ENCODE data around the gene MCM8. TPM values are rescaled to one million over a fixed set of nuclear protein-coding genes. Genes with fewer than 3 reads are reported as not detected.

Gene MCM8
- total and polyA plus RNA-seq, 9 of the 15 experiments (the other 6 are each of a cell fraction or from before 2014, with no cell fraction given) = 4.5 to 43.8 (median 25.4) TPM

DNA sequence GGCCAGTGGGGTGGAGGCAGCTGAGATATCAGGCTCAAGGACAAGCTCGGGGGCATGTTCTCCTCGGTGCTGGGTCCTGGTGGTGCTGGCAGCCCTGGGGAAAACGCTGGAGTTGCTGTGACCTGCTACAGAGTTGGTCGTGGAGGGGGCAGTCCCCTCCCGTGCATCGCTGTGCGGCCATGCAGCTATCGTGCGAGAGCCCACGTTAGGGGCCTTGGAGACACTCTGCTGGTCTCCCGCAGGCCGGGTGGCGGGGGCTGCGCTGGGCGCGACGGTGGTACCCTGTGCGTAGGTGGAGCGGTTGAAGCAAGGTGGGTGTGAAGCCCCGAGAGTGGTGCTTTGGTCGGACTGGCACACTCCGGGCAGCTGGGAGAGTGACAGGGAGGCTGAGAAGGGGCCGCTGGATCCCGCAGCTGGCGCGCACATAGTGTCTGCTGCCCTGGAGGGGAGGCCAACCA lies 91.4 kb downstream of the MCM8 start:
- Histone ChIP-seq H3K4me1 (replicated peaks in 1 of 2; ENCODE audit: control insufficient read depth in 2 of 2, insufficient read depth in 2 of 2, low read length in 2 of 2) (peaks cover 0 to 10% of the 10 kb centered on the region in 2 experiments; a peak in 1 of 5 replicates), H2AFZ (ENCODE audit: low read depth, low read length) (no peak overlapping the region), H3K79me2 (ENCODE audit: control insufficient read depth, insufficient read depth, low read length) (no peaks in the 10 kb centered on the region), H3K9ac (ENCODE audit: insufficient read depth in 1 of 2, low read depth in 2 of 2, low read length in 2 of 2) (no peak overlapping the region), H3K27ac (ENCODE audit: extremely low read depth, low read depth, low read length) (no peak overlapping the region), H3K4me3 (no peak overlapping the region), H4K20me1 (replicated peaks; ENCODE audit: control insufficient read depth, insufficient read depth, low read length) (no peaks in the 10 kb centered on the region), H3K9me1 (ENCODE audit: control insufficient read depth, insufficient read depth, low read length) (no peaks in the 10 kb centered on the region), H3K9me3 (replicated peaks; ENCODE audit: control insufficient read depth, insufficient read depth, low read depth, low read length) (no peaks in the 10 kb centered on the region), H3K27me3 (ENCODE audit: control insufficient read depth in 2 of 2, insufficient read depth in 2 of 2, low read length in 2 of 2) (no peaks in the 10 kb centered on the region), H3K4me2 (ENCODE audit: insufficient read depth, low read length) (no peak overlapping the region), H3K36me3 (ENCODE audit: control insufficient read depth, insufficient read depth, low read length) (peaks cover 42% of the 10 kb centered on the region)
- intact Hi-C loops (cut with micrococcal nuclease) (no loop called here), in situ Hi-C loops (cut with MboI) (no loop called here)
- ATAC-seq = no peak
- no peak for FAIRE-seq
- ChIA-PET POLR2A (interaction anchor here (1.0 kb wide), 1 partner anchor 11 kb away, joined by 3 read pairs; no protein-coding TSS in a partner anchor), CTCF (ENCODE audit: low intra/inter-chr PET ratio) (no interaction called here)
- TF ChIP-seq POLR2G (IDR thresholded peaks at IDR 0.05; ENCODE audit: low read depth, low read length) = peak; percentile 61; the same call in 1 of the 2 replicates
- TF ChIP-seq RBM22 (IDR thresholded peaks at IDR 0.05; ENCODE audit: low read depth, low read length, poor library complexity, severe bottlenecking) = peak; percentile 56
- no peak for TF ChIP-seq HNRNPUL1 (IDR thresholded peaks at IDR 0.05; ENCODE audit: low read length)
- no peak for DNase-seq (ENCODE audit: extremely low read depth in 1 of 4, low spot score in 3 of 4)
- WGBS (ENCODE audit: insufficient coverage, low coverage, missing lambda C conversion rate) = 96% methylated on average over 14 of the region's 26 CpGs
- BruUV-seq (replicated peaks) = no TSS peak

- ATAC-seq = peak; percentile 98
- POLR2A ChIA-PET = interaction anchor here (0.6 to 1.1 kb wide), 2 partner anchors 10 to 19 kb away, joined by 3 to 5 read pairs; no protein-coding TSS in a partner anchor
- Histone ChIP-seq H3K9me3 (replicated peaks; ENCODE audit: control insufficient read depth, insufficient read depth, low read depth, low read length) (no peaks in the 10 kb centered on the region), H3K4me1 (replicated peaks in 1 of 2; ENCODE audit: control insufficient read depth in 2 of 2, insufficient read depth in 2 of 2, low read length in 2 of 2) (peaks cover 0 to 10% of the 10 kb centered on the region in 2 experiments; a peak in 1 of 5 replicates), H3K9me1 (ENCODE audit: control insufficient read depth, insufficient read depth, low read length) (no peaks in the 10 kb centered on the region), H3K36me3 (ENCODE audit: control insufficient read depth, insufficient read depth, low read length) (peaks cover 20% of the 10 kb centered on the region; the same call in 2 of the 3 replicates), H3K9ac (ENCODE audit: insufficient read depth in 1 of 2, low read depth in 2 of 2, low read length in 2 of 2) (no peak overlapping the region), H3K79me2 (ENCODE audit: control insufficient read depth, insufficient read depth, low read length) (no peaks in the 10 kb centered on the region), H3K4me2 (ENCODE audit: insufficient read depth, low read length) (no peak overlapping the region), H3K27me3 (ENCODE audit: control insufficient read depth in 2 of 2, insufficient read depth in 2 of 2, low read length in 2 of 2) (no peaks in the 10 kb centered on the region), H3K4me3 (no peak overlapping the region), H3K27ac (ENCODE audit: extremely low read depth, low read depth, low read length) (no peak overlapping the region), H4K20me1 (replicated peaks; ENCODE audit: control insufficient read depth, insufficient read depth, low read length) (no peaks in the 10 kb centered on the region), H2AFZ (ENCODE audit: low read depth, low read length) (no peak overlapping the region)
- CTCF ChIA-PET (ENCODE audit: low intra/inter-chr PET ratio) = no interaction called here
- in situ Hi-C loops (cut with MboI) (no loop called here), intact Hi-C loops (cut with micrococcal nuclease) (no loop called here)
- no TSS peak for BruUV-seq (replicated peaks)
- DNase-seq (ENCODE audit: extremely low read depth in 1 of 4, low spot score in 3 of 4) = peak; percentile 17 to 52 (median 33)
- peak in 2 of 3 experiments; percentile 42 to 69 for TF ChIP-seq YY1 (IDR thresholded peaks at IDR 0.05; ENCODE audit: borderline replicate concordance in 1 of 3, control insufficient read depth in 1 of 3, extremely low read depth in 1 of 3, insufficient read depth in 3 of 3, insufficient read length in 1 of 3, insufficient replicate concordance in 2 of 3, low read depth in 1 of 3, low read length in 2 of 3)
- peak; percentile 78 for TF ChIP-seq HCFC1 (IDR thresholded peaks at IDR 0.05; ENCODE audit: low read depth, low read length)
- TF ChIP-seq, protein P1, sequence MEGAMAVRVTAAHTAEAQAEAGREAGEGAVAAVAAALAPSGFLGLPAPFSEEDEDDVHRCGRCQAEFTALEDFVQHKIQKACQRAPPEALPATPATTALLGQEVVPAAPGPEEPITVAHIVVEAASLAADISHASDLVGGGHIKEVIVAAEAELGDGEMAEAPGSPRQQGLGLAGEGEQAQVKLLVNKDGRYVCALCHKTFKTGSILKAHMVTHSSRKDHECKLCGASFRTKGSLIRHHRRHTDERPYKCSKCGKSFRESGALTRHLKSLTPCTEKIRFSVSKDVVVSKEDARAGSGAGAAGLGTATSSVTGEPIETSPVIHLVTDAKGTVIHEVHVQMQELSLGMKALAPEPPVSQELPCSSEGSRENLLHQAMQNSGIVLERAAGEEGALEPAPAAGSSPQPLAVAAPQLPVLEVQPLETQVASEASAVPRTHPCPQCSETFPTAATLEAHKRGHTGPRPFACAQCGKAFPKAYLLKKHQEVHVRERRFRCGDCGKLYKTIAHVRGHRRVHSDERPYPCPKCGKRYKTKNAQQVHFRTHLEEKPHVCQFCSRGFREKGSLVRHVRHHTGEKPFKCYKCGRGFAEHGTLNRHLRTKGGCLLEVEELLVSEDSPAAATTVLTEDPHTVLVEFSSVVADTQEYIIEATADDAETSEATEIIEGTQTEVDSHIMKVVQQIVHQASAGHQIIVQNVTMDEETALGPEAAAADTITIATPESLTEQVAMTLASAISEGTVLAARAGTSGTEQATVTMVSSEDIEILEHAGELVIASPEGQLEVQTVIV (CRISPR knock-in tag; IDR thresholded peaks at IDR 0.05; ENCODE audit: borderline replicate concordance) = no peak
- peak; percentile 74 for TF ChIP-seq ZNF143 (CRISPR knock-in tag; IDR thresholded peaks at IDR 0.05)
- TF ChIP-seq, protein P2, sequence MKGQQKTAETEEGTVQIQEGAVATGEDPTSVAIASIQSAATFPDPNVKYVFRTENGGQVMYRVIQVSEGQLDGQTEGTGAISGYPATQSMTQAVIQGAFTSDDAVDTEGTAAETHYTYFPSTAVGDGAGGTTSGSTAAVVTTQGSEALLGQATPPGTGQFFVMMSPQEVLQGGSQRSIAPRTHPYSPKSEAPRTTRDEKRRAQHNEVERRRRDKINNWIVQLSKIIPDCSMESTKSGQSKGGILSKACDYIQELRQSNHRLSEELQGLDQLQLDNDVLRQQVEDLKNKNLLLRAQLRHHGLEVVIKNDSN (CRISPR knock-in tag; IDR thresholded peaks at IDR 0.05) = 0 out of 2 replicates have a peak, but pooled peaks have one; percentile 31
- 14% methylated on average over 2 of the region's 2 CpGs for WGBS (ENCODE audit: insufficient coverage, low coverage, missing lambda C conversion rate)
- FAIRE-seq = peak; percentile 71
These were observed 93.7 kb downstream of the MCM8 start for GRCh38 chr20:6044115-6044514.
